Endothelial cell of umbilical vein (primary cell): ENCODE data around the gene KCNJ8.

Source experiments
- CTCF ChIP-seq, 2 donors: IDR thresholded peaks; 1 replicate in 1 of 2; 2 replicates in 1 of 2; pipeline ENCODE4 v1.5.1; 2011; ENCODE audit warnings: low read length in 2 of 2, mild to moderate bottlenecking in 2 of 2, moderate library complexity in 2 of 2, control low read depth in 1 of 2, inconsistent platforms in 1 of 2, low read depth in 1 of 2; ENCODE audit not compliant: insufficient read depth in 1 of 2; ENCODE audit errors: extremely low read depth in 1 of 2
- EZH2 ChIP-seq: IDR thresholded peaks from 2 replicates; pipeline ENCODE4 v1.6.1; 2012; ENCODE audit warnings: borderline replicate concordance, low read depth, mild to moderate bottlenecking, moderate library complexity, low read length, inconsistent platforms; ENCODE audit not compliant: severe bottlenecking
- GATA2 ChIP-seq: IDR thresholded peaks from 2 replicates; pipeline ENCODE4 v1.7.0; 2011; ENCODE audit warnings: low read depth, mild to moderate bottlenecking, moderate library complexity, mixed read lengths, low read length; ENCODE audit not compliant: insufficient read length, insufficient read depth

DNA sequence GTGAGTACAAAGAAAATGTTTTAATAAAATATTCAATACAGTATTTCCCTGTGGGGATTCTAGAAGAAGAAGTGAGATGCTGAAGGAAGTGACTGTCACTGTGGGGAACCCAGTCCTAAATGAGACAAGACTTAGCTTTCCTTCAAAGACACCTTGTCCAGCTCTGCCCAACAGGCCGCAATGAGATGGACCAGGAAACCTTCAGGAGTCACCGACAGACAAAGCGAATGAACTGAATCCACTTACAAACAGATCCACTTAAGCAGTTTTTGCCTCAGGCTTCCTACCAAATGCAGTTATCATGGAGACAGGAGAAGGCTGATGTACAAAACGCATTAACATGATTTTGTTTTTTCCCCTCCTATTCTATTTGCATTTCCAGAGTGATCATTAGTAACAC is 9.6 kb downstream of the KCNJ8 start:
- no peak for TF ChIP-seq GATA2
- TF ChIP-seq CTCF (IDR thresholded peaks at IDR 0.05; ENCODE audit: extremely low read depth in 1 of 2, insufficient read depth in 1 of 2, low read depth in 1 of 2, low read length in 2 of 2) = no peak
- no peak for TF ChIP-seq EZH2
